Measurements from ENCODE around the gene ZDHHC3.

The ZDHHC3 gene, protein sequence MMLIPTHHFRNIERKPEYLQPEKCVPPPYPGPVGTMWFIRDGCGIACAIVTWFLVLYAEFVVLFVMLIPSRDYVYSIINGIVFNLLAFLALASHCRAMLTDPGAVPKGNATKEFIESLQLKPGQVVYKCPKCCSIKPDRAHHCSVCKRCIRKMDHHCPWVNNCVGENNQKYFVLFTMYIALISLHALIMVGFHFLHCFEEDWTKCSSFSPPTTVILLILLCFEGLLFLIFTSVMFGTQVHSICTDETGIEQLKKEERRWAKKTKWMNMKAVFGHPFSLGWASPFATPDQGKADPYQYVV

DNA sequence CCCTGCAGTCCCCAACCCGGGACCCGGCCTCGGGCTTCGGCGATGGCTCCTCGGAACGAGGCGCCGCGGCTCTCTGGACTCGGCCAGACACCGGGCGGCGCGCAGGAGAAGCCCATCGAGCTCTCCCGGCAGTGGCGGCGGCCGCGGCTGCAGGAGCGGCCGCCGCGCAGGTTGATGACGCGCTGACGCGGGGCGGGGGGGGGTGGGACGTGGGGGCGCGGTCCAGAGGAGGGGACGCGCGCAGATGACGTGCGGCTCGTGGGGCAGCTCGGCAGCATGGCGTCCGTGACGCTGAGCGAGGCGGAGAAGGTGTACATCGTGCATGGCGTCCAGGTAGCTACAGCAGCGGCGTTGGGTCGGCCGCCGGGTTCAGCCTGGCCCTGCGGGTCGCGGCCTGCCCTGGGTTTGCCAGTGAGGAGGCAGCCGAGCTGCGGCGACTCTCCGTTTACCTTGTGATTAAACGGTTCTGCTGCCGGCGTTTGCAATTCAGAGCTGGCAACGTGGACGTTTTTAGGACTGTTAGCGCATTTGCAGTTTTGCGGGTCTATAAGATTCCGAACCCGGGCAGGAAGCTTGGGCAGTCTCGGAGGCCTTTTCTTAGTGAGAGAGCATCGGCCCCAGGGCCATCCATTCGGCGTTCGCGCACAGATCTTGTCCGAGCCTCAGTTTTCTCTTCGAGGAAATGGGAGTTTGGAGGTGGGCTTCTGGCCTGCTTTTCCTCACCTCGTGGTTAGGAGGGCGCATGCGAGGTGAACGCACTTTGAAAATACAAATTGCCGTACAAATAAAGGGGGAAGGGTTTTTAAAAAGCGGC lies at the start of gene ZDHHC3, which contains the start of gene EXOSC7:
Gene ZDHHC3 (minus strand): TSS at position 173 of the 814 bp plus-strand sequence. CDS start 16,738 bp downstream, outside the sequence.
Gene EXOSC7 (plus strand): TSS at position 243 of the 814 bp plus-strand sequence. CDS start 34 bp downstream, at position 277.
- peak; percentile 51 to 72 for DNase-seq

GRCh38 chr3:45024542-45025255 lies 48.7 kb upstream of the ZDHHC3 start:
- DNase-seq = no peak

DNA sequence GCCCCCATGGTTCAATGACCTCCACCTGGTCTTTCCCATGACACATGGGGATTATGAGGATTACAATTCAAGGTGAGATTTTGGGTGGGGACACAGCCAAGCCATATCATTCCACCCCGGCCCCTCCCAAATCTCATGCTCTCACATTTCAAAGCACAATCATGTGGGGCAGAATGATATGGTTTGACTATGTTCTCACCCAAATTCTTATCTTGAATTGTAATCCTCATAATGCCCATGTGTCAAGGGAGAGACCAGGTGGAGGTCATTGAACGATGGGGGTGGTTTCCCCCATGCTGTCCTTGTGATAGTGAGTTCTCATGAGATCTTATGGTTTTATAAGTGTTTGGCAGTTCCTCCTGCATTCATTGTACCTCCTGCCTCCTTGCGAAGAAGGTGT lies 47.7 kb upstream of the ZDHHC3 start:
- DNase-seq = no peak

- DNase-seq = no peak
Measured at GRCh38 chr3:45021524-45022297, 45.7 kb upstream of the ZDHHC3 start.

GRCh38 chr3:45020534-45020933 lies 44.6 kb upstream of the ZDHHC3 start:
- no peak for DNase-seq

GRCh38 chr3:45017821-45018220 lies 41.8 kb upstream of the ZDHHC3 start:
- DNase-seq = no peak

DNA sequence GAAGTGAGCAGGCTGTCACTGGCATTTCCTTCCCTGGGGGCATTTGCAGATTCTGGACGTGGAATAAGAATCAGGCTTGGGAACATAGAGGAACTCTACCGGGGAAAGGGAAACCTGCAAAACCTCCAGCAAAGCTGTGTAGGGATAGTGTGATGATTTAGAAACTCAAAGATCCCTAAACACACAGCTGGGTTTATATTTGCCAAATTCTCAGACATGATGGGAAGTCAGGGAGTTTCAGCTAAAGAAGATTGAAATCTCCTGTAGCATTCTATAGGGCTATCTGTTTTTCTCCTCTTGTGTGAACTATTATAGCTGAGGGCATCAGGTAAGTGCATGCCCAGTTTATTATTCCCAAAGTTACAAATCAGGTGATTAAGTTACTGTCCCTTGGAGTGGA lies 40.9 kb upstream of the ZDHHC3 start:
- DNase-seq = no peak

GRCh38 chr3:45012577-45012976 lies 36.6 kb upstream of the ZDHHC3 start:
- no peak for DNase-seq

- DNase-seq = no peak
Measured at GRCh38 chr3:45011756-45012508, 36.0 kb upstream of the ZDHHC3 start.

DNA sequence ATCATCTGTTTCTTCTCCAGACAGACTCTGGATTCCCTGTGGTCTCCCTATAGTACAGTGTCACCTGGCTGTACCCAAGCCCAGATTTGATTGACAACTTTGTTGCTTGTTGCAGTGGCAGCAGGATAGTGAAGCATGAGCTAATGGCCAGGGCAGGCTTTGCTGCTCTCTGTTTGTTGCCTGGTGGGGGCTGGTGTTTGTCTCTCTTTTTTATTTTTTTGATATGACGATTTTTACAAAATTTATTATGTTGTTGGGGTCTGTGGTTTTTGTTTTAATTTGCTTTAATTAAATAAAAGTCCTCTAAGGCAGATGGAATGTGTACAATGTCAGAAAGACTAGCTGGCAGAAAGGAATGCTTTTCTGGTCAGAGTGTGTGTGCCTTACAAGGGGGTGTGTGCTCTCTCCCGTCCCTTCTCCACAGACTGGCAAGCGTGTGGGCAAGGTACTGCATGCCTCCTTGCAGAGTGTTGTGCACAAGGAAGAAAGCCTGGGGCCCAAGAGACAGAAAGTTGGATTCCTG lies 34.9 kb upstream of the ZDHHC3 start:
- no peak for DNase-seq

GRCh38 chr3:45009868-45010267 lies 33.9 kb upstream of the ZDHHC3 start:
- DNase-seq = no peak

DNA sequence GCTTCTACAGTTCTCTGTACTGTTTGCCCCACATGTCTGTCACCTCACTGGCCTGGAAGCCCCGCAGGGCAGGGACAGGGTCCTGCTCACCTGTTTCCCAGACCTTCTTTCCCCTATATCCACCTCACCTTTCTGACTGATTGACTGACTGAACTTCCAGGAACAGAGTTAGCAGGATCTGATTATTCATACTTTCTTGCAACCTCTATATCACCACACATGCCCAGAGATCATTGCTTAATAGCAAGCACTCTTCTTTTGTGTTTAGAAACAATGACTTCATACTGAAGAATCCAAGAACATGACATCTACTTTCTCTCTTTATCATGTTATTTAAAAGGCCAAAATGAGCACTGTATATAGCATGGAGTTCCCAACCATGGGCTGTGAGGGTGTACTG lies 32.1 kb upstream of the ZDHHC3 start:
- DNase-seq = no peak

GRCh38 chr3:45007091-45007490 lies 31.1 kb upstream of the ZDHHC3 start:
- no peak for DNase-seq

- no peak for DNase-seq
Measured at GRCh38 chr3:45003859-45004258, 27.9 kb upstream of the ZDHHC3 start.

- DNase-seq = no peak
Measured at GRCh38 chr3:45003406-45003805, 27.4 kb upstream of the ZDHHC3 start.

GRCh38 chr3:45002720-45003119 lies 26.7 kb upstream of the ZDHHC3 start:
- no peak for DNase-seq

- no peak for DNase-seq
Measured at GRCh38 chr3:45002139-45002660, 26.2 kb upstream of the ZDHHC3 start.

DNA sequence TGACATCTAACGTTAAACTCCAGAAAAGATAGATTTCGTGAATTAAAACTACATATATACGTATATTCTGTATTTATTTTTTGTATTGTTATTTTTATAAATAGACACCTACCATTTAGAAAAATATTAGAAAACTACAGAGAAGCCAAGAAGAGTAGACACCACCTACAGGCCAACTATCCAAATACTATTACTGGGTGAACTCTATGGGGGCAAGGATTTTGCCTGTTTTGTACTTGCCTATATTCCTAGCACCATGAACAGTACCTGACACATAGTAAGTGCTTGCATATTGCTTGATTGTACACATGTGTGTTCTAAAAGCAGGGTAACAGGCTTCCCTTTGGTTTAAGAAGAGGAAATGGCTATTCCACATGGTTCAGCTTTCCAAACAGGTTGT lies 25.8 kb upstream of the ZDHHC3 start:
- DNase-seq = no peak

DNA sequence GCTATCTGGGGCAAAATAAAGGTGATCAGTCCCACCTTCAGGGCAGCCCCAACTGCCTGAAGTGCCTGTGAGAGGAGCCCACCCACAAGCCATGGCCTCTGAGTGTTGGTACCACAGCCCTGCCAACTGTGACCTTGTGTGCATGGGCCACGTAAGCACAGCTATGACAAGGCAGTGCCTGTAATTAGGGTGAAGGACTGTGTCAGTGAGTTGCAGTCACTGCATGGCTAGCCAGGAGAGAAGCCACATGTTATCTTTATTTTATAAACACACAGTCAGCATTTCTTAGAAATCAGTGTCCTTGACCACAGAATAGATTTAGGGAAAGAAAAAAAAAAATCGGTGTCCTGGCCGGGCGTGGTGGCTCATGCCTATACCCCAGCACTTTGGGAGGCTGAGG lies 24.8 kb upstream of the ZDHHC3 start:
- no peak for DNase-seq

GRCh38 chr3:44999782-45000181 lies 23.8 kb upstream of the ZDHHC3 start:
- no peak for DNase-seq

- DNase-seq = no peak
Measured at GRCh38 chr3:44996556-44996969, 20.6 kb upstream of the ZDHHC3 start.

All from SHP77 (cell line).